B cell (primary cell): Measurements from ENCODE around the gene CA11. TPM values are rescaled to one million over a fixed set of nuclear protein-coding genes. Genes with fewer than 3 reads are reported as not detected.

Source experiments
- ATAC-seq: fragments of 200-7000 bp; cut with Tn5 transposase; one replicate; pipeline ENCODE4 v1.10.0; 2021; ENCODE audit warnings: low read depth, mild to moderate bottlenecking, moderate number of reproducible peaks, moderate library complexity
- CTCF ChIA-PET: fragments of 350-600 bp; sonication (Branson Sonifier 250); formaldehyde crosslinking; loops from one replicate; lab custom pipeline; 2021; ENCODE audit warnings: antibody characterized with exemption, inconsistent platforms; lab: Charles Lee
- POLR2A ChIA-PET: fragments of 350-600 bp; sonication (Branson Sonifier 250); formaldehyde crosslinking; loops from one replicate; lab custom pipeline; 2021; ENCODE audit warnings: antibody characterized with exemption; lab: Charles Lee
- DNase-seq: peaks from one replicate; pipeline ENCODE4 v3.0.0; 2013
- H2AFZ ChIP-seq: 2 replicates; pipeline ENCODE4 v1.6.1; 2012; ENCODE audit warnings: mild to moderate bottlenecking, low read depth, low read length; ENCODE audit not compliant: insufficient read depth, poor library complexity, severe bottlenecking
- H3K27ac ChIP-seq, 2 donors: 1 replicate in 1 of 2; 2 replicates in 1 of 2; pipeline ENCODE4 v1.5.1; 2012 to 2013; ENCODE audit warnings: low read length in 2 of 2, mild to moderate bottlenecking in 2 of 2, moderate library complexity in 1 of 2
- H3K27me3 ChIP-seq, 4 experiments: fragments of 200-600 bp in 1 of 4; sonication (generic) in 1 of 4; replicated peaks in 1 of 4; 1 replicate in 2 of 4; 2 replicates in 2 of 4; pipeline versions ENCODE4 v1.6.1 to v1.7.0; 2013 to 2016; ENCODE audit warnings: low read length in 3 of 4, mild to moderate bottlenecking in 2 of 4, mixed read lengths in 1 of 4, moderate library complexity in 1 of 4; ENCODE audit not compliant: insufficient read depth in 4 of 4, control insufficient read depth in 3 of 4; ENCODE audit errors: control extremely low read depth in 1 of 4
- H3K36me3 ChIP-seq, 2 experiments: replicated peaks in 1 of 2; 1 replicate in 1 of 2; 2 replicates in 1 of 2; pipeline versions ENCODE4 v1.6.1 to v1.7.1; 2013; ENCODE audit warnings: low read length in 1 of 2; ENCODE audit not compliant: insufficient read depth in 2 of 2, control insufficient read depth in 1 of 2; ENCODE audit errors: control extremely low read depth in 1 of 2, extremely low read depth in 1 of 2
- H3K4me1 ChIP-seq, 2 donors: fragments of 200-600 bp in 1 of 2; sonication (generic) in 1 of 2; 1 replicate in 1 of 2; 2 replicates in 1 of 2; pipeline versions ENCODE4 v1.5.1 to v1.6.1; 2013 to 2017; ENCODE audit warnings: low read length in 2 of 2; ENCODE audit not compliant: control insufficient read depth in 2 of 2, insufficient read depth in 2 of 2
- H3K4me2 ChIP-seq: replicated peaks from 2 replicates; pipeline ENCODE3; 2012; ENCODE audit warnings: mild to moderate bottlenecking, low read depth, low read length; ENCODE audit not compliant: poor library complexity, severe bottlenecking
- H3K4me3 ChIP-seq, 5 experiments: fragments of 200-600 bp in 1 of 5; sonication (generic) in 1 of 5; 1 replicate in 3 of 5; 2 replicates in 2 of 5; pipeline versions ENCODE4 v1.5.1 to v1.7.0; 2011 to 2016; ENCODE audit warnings: low read length in 4 of 5, mild to moderate bottlenecking in 4 of 5, low read depth in 2 of 5, control low read depth in 1 of 5, moderate library complexity in 1 of 5; ENCODE audit not compliant: insufficient read depth in 1 of 5; ENCODE audit errors: control extremely low read depth in 1 of 5, extremely low read depth in 1 of 5
- H3K79me2 ChIP-seq: fragments of 200-600 bp; sonication (generic); one replicate; pipeline ENCODE4 v1.6.0; 2016; ENCODE audit warnings: low read length; ENCODE audit not compliant: control insufficient read depth, insufficient read depth
- H3K9ac ChIP-seq: fragments of 200-600 bp; sonication (generic); 2 replicates; pipeline ENCODE4 v1.6.1; 2017; ENCODE audit warnings: mild to moderate bottlenecking, low read length, moderate library complexity
- H3K9me3 ChIP-seq, 3 donors: one replicate each; pipeline versions ENCODE4 v1.6.1 to v1.7.1; 2013; ENCODE audit warnings: low read length in 2 of 3; ENCODE audit not compliant: control insufficient read depth in 2 of 3, insufficient read depth in 1 of 3; ENCODE audit errors: control extremely low read depth in 1 of 3
- H4K20me1 ChIP-seq: 2 replicates; pipeline ENCODE4 v1.6.0; 2012; ENCODE audit warnings: mild to moderate bottlenecking, low read length; ENCODE audit not compliant: insufficient read depth, control insufficient read depth, poor library complexity, severe bottlenecking
- H3K27ac Mint-ChIP-seq: one replicate; pipeline ENCODE4 v1.8.0; 2021; ENCODE audit warnings: mixed read lengths
- H3K27me3 Mint-ChIP-seq: one replicate; pipeline ENCODE4 v1.8.0; 2021; ENCODE audit warnings: mixed read lengths
- H3K4me1 Mint-ChIP-seq: one replicate; pipeline ENCODE4 v1.8.0; 2021; ENCODE audit warnings: mixed read lengths
- H3K4me3 Mint-ChIP-seq: one replicate; pipeline ENCODE4 v1.8.0; 2021; ENCODE audit warnings: mixed read lengths
- H3K9me3 Mint-ChIP-seq: one replicate; pipeline ENCODE4 v1.8.0; 2022; ENCODE audit warnings: mixed read lengths; ENCODE audit not compliant: insufficient read depth
- EZH2 ChIP-seq: IDR thresholded peaks from 2 replicates; pipeline ENCODE4 v1.6.1; 2012; ENCODE audit warnings: borderline replicate concordance, low read depth, mild to moderate bottlenecking, moderate library complexity, low read length; ENCODE audit not compliant: insufficient read depth, poor library complexity, severe bottlenecking
- WGBS: methylation state at CpG from one replicate; pipeline ENCODE4 v1.1.5; 2013; ENCODE audit warnings: missing lambda C conversion rate; ENCODE audit not compliant: insufficient coverage; 5-methylcytosine and 5-hydroxymethylcytosine counted together
- intact Hi-C: fragments of 100-400 bp; cut with micrococcal nuclease; formaldehyde crosslinking; loops from one replicate; pipeline ENCODE4 v1.10.0; 2022
- polyA plus RNA-seq: library from polyadenylated mRNA; depleted of rRNA; stranded (reverse); fragments of >200 nt; gene quantifications from 2 replicates; pipeline ENCODE4 v1.2.3, GENCODE V29; 2012
- total RNA-seq, 2 donors: library from RNA; stranded (reverse); fragments of 120-200 nt in 1 of 2; gene quantifications; 1 replicate in 1 of 2; 2 replicates in 1 of 2; pipeline versions ENCODE4 v1.2.3 to v1.2.4, GENCODE V29; 2013 to 2022
- TF ChIP-seq, protein P1 (sequence below): fragments of 200-600 bp; IDR thresholded peaks from one replicate; pipeline ENCODE4 v1.8.0; 2022; ENCODE audit warnings: antibody characterized with exemption, mild to moderate bottlenecking

Gene CA11
- total and polyA plus RNA-seq, 2 donors (not counting 1 experiment from before 2014, with no cell fraction given), result 6.5 to 27.7 TPM

- intact Hi-C loops, result no loop called here
- CTCF ChIA-PET, result interaction anchor here (1.4 kb wide), 1 partner anchor 10 kb away, joined by 5 read pairs; no protein-coding TSS in a partner anchor
- no peaks in the 10 kb centered on the region for H3K79me2 ChIP-seq
- H3K27ac Mint-ChIP-seq, result peak overlapping the region; percentile 15
- no peak overlapping the region for H2AFZ ChIP-seq
- H3K9me3 ChIP-seq, result no peaks in the 10 kb centered on the region
- no peaks in the 10 kb centered on the region for H4K20me1 ChIP-seq
- H3K4me3 ChIP-seq, result no peak overlapping the region
- peaks cover 0 to 3% (median 0%) of the 10 kb centered on the region in 4 experiments for H3K27me3 ChIP-seq
- TF ChIP-seq, protein P1, sequence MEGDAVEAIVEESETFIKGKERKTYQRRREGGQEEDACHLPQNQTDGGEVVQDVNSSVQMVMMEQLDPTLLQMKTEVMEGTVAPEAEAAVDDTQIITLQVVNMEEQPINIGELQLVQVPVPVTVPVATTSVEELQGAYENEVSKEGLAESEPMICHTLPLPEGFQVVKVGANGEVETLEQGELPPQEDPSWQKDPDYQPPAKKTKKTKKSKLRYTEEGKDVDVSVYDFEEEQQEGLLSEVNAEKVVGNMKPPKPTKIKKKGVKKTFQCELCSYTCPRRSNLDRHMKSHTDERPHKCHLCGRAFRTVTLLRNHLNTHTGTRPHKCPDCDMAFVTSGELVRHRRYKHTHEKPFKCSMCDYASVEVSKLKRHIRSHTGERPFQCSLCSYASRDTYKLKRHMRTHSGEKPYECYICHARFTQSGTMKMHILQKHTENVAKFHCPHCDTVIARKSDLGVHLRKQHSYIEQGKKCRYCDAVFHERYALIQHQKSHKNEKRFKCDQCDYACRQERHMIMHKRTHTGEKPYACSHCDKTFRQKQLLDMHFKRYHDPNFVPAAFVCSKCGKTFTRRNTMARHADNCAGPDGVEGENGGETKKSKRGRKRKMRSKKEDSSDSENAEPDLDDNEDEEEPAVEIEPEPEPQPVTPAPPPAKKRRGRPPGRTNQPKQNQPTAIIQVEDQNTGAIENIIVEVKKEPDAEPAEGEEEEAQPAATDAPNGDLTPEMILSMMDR, result no peak
- no peak for TF ChIP-seq EZH2
- no peak for DNase-seq
- H3K27ac ChIP-seq, result no peak overlapping the region
- no peak overlapping the region for H3K9ac ChIP-seq
- H3K4me3 Mint-ChIP-seq, result no peak overlapping the region
- no peak overlapping the region for H3K4me2 ChIP-seq
- H3K4me1 Mint-ChIP-seq, result peaks cover 2% of the 10 kb centered on the region
- H3K27me3 Mint-ChIP-seq, result peaks cover 4% of the 10 kb centered on the region
- H3K4me1 ChIP-seq, result no peaks in the 10 kb centered on the region
- 84% methylated on average over 17 of the region's 30 CpGs for WGBS
- no peaks in the 10 kb centered on the region for H3K36me3 ChIP-seq
- POLR2A ChIA-PET, result no interaction called here
- no peak for ATAC-seq
- no peaks in the 10 kb centered on the region for H3K9me3 Mint-ChIP-seq
Measured at GRCh38 chr19:48598996-48599700, 46.8 kb downstream of the CA11 start.

DNA sequence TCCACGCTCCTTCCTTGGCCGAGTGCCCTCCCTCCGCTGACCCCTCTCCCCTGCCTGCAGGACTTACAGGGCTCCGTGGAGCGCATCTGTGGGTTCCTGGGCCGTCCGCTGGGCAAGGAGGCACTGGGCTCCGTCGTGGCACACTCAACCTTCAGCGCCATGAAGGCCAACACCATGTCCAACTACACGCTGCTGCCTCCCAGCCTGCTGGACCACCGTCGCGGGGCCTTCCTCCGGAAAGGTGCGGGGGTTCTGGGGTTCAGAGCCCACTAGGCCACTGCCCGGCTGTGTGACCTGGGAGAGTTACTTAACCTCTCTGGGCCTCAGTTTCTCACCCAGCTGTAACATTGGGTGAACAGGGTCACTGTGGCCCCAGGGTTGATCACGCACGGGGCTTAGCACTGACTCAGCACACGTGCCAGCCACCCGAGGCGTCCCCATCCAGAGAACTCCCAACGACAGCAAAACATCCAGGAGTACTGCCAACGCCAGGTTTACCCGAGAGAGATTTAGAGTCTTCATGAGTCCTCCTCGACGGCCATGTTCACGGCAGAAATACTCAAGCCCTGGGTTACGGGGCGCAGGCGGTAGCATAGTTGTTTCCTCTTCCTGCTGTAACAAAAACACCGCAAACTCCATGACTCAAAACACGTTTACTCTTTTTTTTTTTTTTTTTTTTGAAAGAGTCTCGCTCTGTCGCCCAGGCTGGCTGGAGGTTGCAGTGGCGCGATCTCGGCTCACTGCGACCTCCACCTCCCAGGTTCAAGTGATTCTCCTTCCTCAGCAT is 49.1 kb downstream of the CA11 start:
- peak overlapping the region; percentile 56 for H2AFZ ChIP-seq
- DNase-seq (peak; percentile 53), ATAC-seq (peak; percentile 41)
- no peaks in the 10 kb centered on the region for H3K9me3 ChIP-seq
- 84% methylated on average over 31 of the region's 39 CpGs for WGBS
- H3K27me3 ChIP-seq, result peaks cover 0 to 3% (median 0%) of the 10 kb centered on the region in 4 experiments
- ChIA-PET CTCF (interaction anchor here (0.6 kb wide), 1 partner anchor 612 kb away, joined by 3 read pairs; no protein-coding TSS in a partner anchor), POLR2A (no interaction called here)
- no peak overlapping the region for H3K4me3 ChIP-seq
- no peaks in the 10 kb centered on the region for H3K36me3 ChIP-seq
- peaks cover 2% of the 10 kb centered on the region for H3K4me1 Mint-ChIP-seq
- no peak overlapping the region for H3K27ac Mint-ChIP-seq
- no peak for TF ChIP-seq EZH2
- TF ChIP-seq, protein P1, result no peak
- no peaks in the 10 kb centered on the region for H3K4me1 ChIP-seq
- H3K4me2 ChIP-seq, result peak overlapping the region; percentile 42
- no peak overlapping the region for H3K9ac ChIP-seq
- H3K27me3 Mint-ChIP-seq, result peaks cover 4% of the 10 kb centered on the region
- H3K4me3 Mint-ChIP-seq, result no peak overlapping the region
- no peaks in the 10 kb centered on the region for H3K9me3 Mint-ChIP-seq
- intact Hi-C loops, result no loop called here
- no peaks in the 10 kb centered on the region for H3K79me2 ChIP-seq
- H4K20me1 ChIP-seq, result no peaks in the 10 kb centered on the region
- H3K27ac ChIP-seq, result no peak overlapping the region
